HEK293 (cell line): ENCODE results near the gene RAC3.

Source experiments
- ATF2 ChIP-seq: fragments of 450-650 bp; formaldehyde crosslinking; IDR thresholded peaks from 2 replicates; pipeline ENCODE4 v1.5.1; 2016; ENCODE audit warnings: missing biosample characterization, missing genetic modification characterization, low read depth
- BCL11B ChIP-seq: fragments of 450-650 bp; formaldehyde crosslinking; IDR thresholded peaks from 2 replicates; pipeline ENCODE4 v1.5.1; 2016; ENCODE audit warnings: low read depth, missing biosample characterization, missing genetic modification characterization
- CTCF ChIP-seq: fragments of 450-650 bp; formaldehyde crosslinking; IDR thresholded peaks from 2 replicates; pipeline ENCODE4 v1.5.1; 2016; ENCODE audit warnings: missing biosample characterization, missing genetic modification characterization
- GLI4 ChIP-seq: fragments of 450-650 bp; formaldehyde crosslinking; IDR thresholded peaks from 2 replicates; pipeline ENCODE4 v1.5.1; 2016; ENCODE audit warnings: missing biosample characterization, missing genetic modification characterization
- IKZF3 ChIP-seq: fragments of 450-650 bp; IDR thresholded peaks from 2 replicates; pipeline ENCODE4 v1.5.0; 2018; ENCODE audit warnings: missing biosample characterization, mild to moderate bottlenecking, missing genetic modification characterization, moderate library complexity
- REPIN1 ChIP-seq: fragments of 450-650 bp; formaldehyde crosslinking; IDR thresholded peaks from 2 replicates; pipeline ENCODE4 v1.5.1; 2017; ENCODE audit warnings: missing biosample characterization, missing genetic modification characterization, low read depth
- TCF7L2 ChIP-seq: IDR thresholded peaks from 2 replicates; pipeline ENCODE4 v1.6.1; 2011; ENCODE audit warnings: low read depth, mild to moderate bottlenecking, inconsistent platforms, low read length, moderate library complexity, borderline replicate concordance
- TRIM28 ChIP-seq: IDR thresholded peaks from 2 replicates; pipeline ENCODE4 v1.6.1; 2011; ENCODE audit warnings: low read length, control low read depth, borderline replicate concordance
- ZBTB20 ChIP-seq: fragments of 450-650 bp; formaldehyde crosslinking; IDR thresholded peaks from 2 replicates; pipeline ENCODE4 v1.5.1; 2016; ENCODE audit warnings: missing biosample characterization, missing genetic modification characterization
- ZBTB48 ChIP-seq: fragments of 450-650 bp; formaldehyde crosslinking; IDR thresholded peaks from 2 replicates; pipeline ENCODE4 v1.5.1; 2016; ENCODE audit warnings: missing biosample characterization, missing genetic modification characterization
- ZFP69B ChIP-seq: fragments of 450-650 bp; formaldehyde crosslinking; IDR thresholded peaks from 2 replicates; pipeline ENCODE4 v1.5.1; 2016; ENCODE audit warnings: missing biosample characterization, missing genetic modification characterization
- ZNF121 ChIP-seq: fragments of 450-650 bp; formaldehyde crosslinking; IDR thresholded peaks from 2 replicates; pipeline ENCODE4 v1.5.1; 2016; ENCODE audit warnings: missing biosample characterization, missing genetic modification characterization
- ZNF155 ChIP-seq: fragments of 450-650 bp; formaldehyde crosslinking; IDR thresholded peaks from 2 replicates; pipeline ENCODE4 v1.5.1; 2016; ENCODE audit warnings: missing biosample characterization, missing genetic modification characterization
- ZNF174 ChIP-seq: fragments of 450-650 bp; formaldehyde crosslinking; IDR thresholded peaks from 2 replicates; pipeline ENCODE4 v1.5.0; 2017; ENCODE audit warnings: missing biosample characterization, mild to moderate bottlenecking, missing genetic modification characterization
- ZNF23 ChIP-seq: fragments of 450-650 bp; formaldehyde crosslinking; IDR thresholded peaks from 2 replicates; pipeline ENCODE4 v1.5.1; 2016; ENCODE audit warnings: missing biosample characterization, missing genetic modification characterization, borderline replicate concordance
- ZNF366 ChIP-seq: fragments of 450-650 bp; formaldehyde crosslinking; conservative IDR thresholded peaks from 2 replicates; pipeline ENCODE4 v1.5.1; 2016; ENCODE audit warnings: missing biosample characterization, missing genetic modification characterization
- ZNF449 ChIP-seq: fragments of 450-650 bp; formaldehyde crosslinking; IDR thresholded peaks from 2 replicates; pipeline ENCODE4 v1.5.1; 2017; ENCODE audit warnings: missing biosample characterization, mild to moderate bottlenecking, missing genetic modification characterization, moderate library complexity
- ZNF558 ChIP-seq: fragments of 450-650 bp; formaldehyde crosslinking; IDR thresholded peaks from 2 replicates; pipeline ENCODE4 v1.5.1; 2016; ENCODE audit warnings: missing biosample characterization, missing genetic modification characterization
- ZNF571 ChIP-seq: fragments of 450-650 bp; formaldehyde crosslinking; IDR thresholded peaks from 2 replicates; pipeline ENCODE4 v1.5.0; 2017; ENCODE audit warnings: missing biosample characterization, missing genetic modification characterization
- ZNF792 ChIP-seq: fragments of 450-650 bp; formaldehyde crosslinking; IDR thresholded peaks from 2 replicates; pipeline ENCODE4 v1.5.1; 2016; ENCODE audit warnings: missing biosample characterization, missing genetic modification characterization
- TF ChIP-seq, protein P1 (sequence below): fragments of 450-650 bp; formaldehyde crosslinking; IDR thresholded peaks from 2 replicates; pipeline ENCODE4 v1.5.1; 2017; ENCODE audit warnings: missing biosample characterization, missing genetic modification characterization
- TF ChIP-seq, protein P2 (sequence below): fragments of 450-650 bp; formaldehyde crosslinking; IDR thresholded peaks from 2 replicates; pipeline ENCODE4 v1.5.1; 2016; ENCODE audit warnings: missing biosample characterization, missing genetic modification characterization, borderline replicate concordance
- TF ChIP-seq, protein P3 (sequence below): fragments of 450-650 bp; formaldehyde crosslinking; IDR thresholded peaks from 2 replicates; pipeline ENCODE4 v1.5.1; 2016; ENCODE audit warnings: missing biosample characterization, missing genetic modification characterization

Gene RAC3

DNA sequence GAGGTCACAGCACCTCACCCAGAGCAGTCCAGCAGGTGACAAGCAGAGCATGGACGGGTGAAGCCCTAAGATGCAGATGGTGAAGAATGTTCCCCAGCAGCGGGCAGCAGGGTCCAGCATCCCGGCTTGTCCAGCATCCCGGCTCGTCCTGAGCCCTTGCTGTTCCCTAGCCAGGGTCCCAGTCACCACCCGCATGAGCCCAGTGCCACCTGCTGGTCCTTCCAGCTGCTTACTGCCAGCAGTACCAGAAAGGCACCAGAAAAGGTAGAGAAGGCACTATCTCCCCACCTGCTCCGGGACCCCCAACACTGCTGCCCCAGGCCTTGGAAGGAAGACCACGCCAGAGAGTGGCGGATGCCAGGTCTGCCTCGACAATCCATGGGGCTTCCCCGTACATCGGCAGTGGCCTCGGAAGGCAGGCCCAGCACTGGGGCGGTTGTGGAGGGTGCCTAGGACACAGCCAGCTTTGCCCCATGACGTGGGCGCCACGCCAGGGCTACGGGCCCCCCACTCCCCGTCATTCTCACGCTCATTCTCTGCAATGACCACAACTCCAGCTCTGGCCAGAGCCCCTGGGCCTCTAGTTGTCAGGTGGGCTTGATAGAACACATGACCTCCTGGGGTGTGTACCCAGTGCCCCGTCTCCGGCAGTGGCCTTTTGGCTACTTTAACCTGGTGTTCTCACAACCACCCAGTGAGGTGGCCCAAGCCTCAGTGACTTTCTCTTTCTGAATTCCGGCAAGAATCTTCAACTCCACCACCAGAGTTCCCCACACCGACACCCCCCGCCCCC, 10.2 kb upstream of the RAC3 start (continued):
- TF ChIP-seq ZNF792 (tag by site-specific recombination) (no peak), ZFP69B (tag by site-specific recombination) (no peak), ZNF155 (tag by site-specific recombination) (no peak), ZNF121 (tag by site-specific recombination) (no peak), TRIM28 (no peak), ZBTB20 (no peak), TCF7L2 (no peak), GLI4 (tag by site-specific recombination) (no peak), IKZF3 (tag by site-specific recombination) (no peak; the same call in 1 of the 2 replicates), ZNF449 (no peak), CTCF (tag by site-specific recombination) (peak; percentile 97), ZNF23 (tag by site-specific recombination) (no peak), ATF2 (tag by site-specific recombination) (no peak), ZNF558 (tag by site-specific recombination) (no peak), REPIN1 (tag by site-specific recombination) (no peak), BCL11B (peak; percentile 64; the same call in 1 of the 2 replicates), ZNF366 (tag by site-specific recombination) (no peak), ZNF571 (tag by site-specific recombination) (no peak), ZBTB48 (peak; percentile 96), ZNF174 (tag by site-specific recombination) (no peak)
- TF ChIP-seq, protein P1, sequence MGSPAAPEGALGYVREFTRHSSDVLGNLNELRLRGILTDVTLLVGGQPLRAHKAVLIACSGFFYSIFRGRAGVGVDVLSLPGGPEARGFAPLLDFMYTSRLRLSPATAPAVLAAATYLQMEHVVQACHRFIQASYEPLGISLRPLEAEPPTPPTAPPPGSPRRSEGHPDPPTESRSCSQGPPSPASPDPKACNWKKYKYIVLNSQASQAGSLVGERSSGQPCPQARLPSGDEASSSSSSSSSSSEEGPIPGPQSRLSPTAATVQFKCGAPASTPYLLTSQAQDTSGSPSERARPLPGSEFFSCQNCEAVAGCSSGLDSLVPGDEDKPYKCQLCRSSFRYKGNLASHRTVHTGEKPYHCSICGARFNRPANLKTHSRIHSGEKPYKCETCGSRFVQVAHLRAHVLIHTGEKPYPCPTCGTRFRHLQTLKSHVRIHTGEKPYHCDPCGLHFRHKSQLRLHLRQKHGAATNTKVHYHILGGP = no peak
- TF ChIP-seq, protein P2, sequence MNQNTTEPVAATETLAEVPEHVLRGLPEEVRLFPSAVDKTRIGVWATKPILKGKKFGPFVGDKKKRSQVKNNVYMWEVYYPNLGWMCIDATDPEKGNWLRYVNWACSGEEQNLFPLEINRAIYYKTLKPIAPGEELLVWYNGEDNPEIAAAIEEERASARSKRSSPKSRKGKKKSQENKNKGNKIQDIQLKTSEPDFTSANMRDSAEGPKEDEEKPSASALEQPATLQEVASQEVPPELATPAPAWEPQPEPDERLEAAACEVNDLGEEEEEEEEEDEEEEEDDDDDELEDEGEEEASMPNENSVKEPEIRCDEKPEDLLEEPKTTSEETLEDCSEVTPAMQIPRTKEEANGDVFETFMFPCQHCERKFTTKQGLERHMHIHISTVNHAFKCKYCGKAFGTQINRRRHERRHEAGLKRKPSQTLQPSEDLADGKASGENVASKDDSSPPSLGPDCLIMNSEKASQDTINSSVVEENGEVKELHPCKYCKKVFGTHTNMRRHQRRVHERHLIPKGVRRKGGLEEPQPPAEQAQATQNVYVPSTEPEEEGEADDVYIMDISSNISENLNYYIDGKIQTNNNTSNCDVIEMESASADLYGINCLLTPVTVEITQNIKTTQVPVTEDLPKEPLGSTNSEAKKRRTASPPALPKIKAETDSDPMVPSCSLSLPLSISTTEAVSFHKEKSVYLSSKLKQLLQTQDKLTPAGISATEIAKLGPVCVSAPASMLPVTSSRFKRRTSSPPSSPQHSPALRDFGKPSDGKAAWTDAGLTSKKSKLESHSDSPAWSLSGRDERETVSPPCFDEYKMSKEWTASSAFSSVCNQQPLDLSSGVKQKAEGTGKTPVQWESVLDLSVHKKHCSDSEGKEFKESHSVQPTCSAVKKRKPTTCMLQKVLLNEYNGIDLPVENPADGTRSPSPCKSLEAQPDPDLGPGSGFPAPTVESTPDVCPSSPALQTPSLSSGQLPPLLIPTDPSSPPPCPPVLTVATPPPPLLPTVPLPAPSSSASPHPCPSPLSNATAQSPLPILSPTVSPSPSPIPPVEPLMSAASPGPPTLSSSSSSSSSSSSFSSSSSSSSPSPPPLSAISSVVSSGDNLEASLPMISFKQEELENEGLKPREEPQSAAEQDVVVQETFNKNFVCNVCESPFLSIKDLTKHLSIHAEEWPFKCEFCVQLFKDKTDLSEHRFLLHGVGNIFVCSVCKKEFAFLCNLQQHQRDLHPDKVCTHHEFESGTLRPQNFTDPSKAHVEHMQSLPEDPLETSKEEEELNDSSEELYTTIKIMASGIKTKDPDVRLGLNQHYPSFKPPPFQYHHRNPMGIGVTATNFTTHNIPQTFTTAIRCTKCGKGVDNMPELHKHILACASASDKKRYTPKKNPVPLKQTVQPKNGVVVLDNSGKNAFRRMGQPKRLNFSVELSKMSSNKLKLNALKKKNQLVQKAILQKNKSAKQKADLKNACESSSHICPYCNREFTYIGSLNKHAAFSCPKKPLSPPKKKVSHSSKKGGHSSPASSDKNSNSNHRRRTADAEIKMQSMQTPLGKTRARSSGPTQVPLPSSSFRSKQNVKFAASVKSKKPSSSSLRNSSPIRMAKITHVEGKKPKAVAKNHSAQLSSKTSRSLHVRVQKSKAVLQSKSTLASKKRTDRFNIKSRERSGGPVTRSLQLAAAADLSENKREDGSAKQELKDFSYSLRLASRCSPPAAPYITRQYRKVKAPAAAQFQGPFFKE (tag by site-specific recombination) = no peak
- TF ChIP-seq, protein P3, sequence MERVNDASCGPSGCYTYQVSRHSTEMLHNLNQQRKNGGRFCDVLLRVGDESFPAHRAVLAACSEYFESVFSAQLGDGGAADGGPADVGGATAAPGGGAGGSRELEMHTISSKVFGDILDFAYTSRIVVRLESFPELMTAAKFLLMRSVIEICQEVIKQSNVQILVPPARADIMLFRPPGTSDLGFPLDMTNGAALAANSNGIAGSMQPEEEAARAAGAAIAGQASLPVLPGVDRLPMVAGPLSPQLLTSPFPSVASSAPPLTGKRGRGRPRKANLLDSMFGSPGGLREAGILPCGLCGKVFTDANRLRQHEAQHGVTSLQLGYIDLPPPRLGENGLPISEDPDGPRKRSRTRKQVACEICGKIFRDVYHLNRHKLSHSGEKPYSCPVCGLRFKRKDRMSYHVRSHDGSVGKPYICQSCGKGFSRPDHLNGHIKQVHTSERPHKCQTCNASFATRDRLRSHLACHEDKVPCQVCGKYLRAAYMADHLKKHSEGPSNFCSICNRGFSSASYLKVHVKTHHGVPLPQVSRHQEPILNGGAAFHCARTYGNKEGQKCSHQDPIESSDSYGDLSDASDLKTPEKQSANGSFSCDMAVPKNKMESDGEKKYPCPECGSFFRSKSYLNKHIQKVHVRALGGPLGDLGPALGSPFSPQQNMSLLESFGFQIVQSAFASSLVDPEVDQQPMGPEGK (tag by site-specific recombination) = peak; percentile 42
